Brain microvascular endothelial cell (primary cell): ENCODE results near the gene USB1.
A peak's percentile ranks its signal among the peaks of the same experiment; 100 is the strongest.

ENCODE experiments used
- DNase-seq: peaks from one replicate; pipeline ENCODE4 v3.0.0-alpha.2; 2020
- H3K27ac ChIP-seq: fragments of 250-450 bp; sonication (Bioruptor Pico); 2 replicates; pipeline ENCODE4 v1.5.1; 2020; ENCODE audit warnings: mild to moderate bottlenecking, moderate library complexity
- H3K27me3 ChIP-seq: fragments of 250-450 bp; sonication (Bioruptor Pico); replicated peaks from 2 replicates; pipeline ENCODE4 v1.5.1; 2020; ENCODE audit warnings: mild to moderate bottlenecking
- H3K36me3 ChIP-seq: fragments of 250-450 bp; sonication (Bioruptor Pico); replicated peaks from 2 replicates; pipeline ENCODE4 v1.5.1; 2020; ENCODE audit warnings: mild to moderate bottlenecking
- H3K4me3 ChIP-seq: 2 replicates; pipeline ENCODE4 v1.5.1; 2011; ENCODE audit warnings: low read depth, mild to moderate bottlenecking, control low read depth, low read length, moderate library complexity
- CTCF ChIP-seq: IDR thresholded peaks from 2 replicates; pipeline ENCODE4 v1.5.1; 2011; ENCODE audit warnings: low read depth, mild to moderate bottlenecking, moderate library complexity, low read length, control low read depth, inconsistent platforms; ENCODE audit errors: missing control alignments
- in situ Hi-C: cut with HindIII; loops from 2 replicates; pipeline ENCODE4 v1.10.0; 2017; ENCODE audit warnings: low sequenced_read_pairs, low pct_ligation_motif_present

Gene USB1

DNA sequence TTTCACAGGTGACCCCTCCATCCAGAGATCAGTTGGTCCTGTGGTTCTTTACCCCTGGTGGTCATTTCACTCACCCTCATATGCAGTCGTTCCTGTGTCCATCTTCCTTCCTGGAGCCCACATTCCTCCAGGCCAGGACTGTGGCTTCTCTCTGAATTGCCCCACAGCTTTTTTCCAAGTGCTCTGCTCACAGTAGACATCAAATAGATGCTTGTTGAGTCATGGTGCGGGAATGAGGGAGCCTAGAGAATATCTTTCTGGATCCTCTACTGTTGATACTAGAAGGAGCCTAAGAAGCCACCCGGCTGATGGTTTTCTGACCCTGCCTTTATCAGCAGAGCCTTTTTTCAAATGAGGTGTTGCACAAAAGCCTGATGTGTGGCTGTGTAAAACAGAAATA is 10.4 kb downstream of the USB1 start:
- TF ChIP-seq CTCF, result peak; percentile 35

GRCh38 chr16:58012481-58012880 is 11.3 kb downstream of the USB1 start:
- H3K4me3 ChIP-seq, result no peak overlapping the region
- no peak for TF ChIP-seq CTCF
- in situ Hi-C loops, result no loop called here
- no peak for DNase-seq
- H3K36me3 ChIP-seq, result peaks cover 19% of the 10 kb centered on the region
- H3K27me3 ChIP-seq, result no peaks in the 10 kb centered on the region
- H3K27ac ChIP-seq, result no peak overlapping the region

More for the DNA sequence above, 10.4 kb downstream of the USB1 start:
- Histone ChIP-seq H3K27me3 (no peaks in the 10 kb centered on the region), H3K27ac (no peak overlapping the region), H3K4me3 (no peak overlapping the region), H3K36me3 (peaks cover 23% of the 10 kb centered on the region)
- in situ Hi-C loops, result no loop called here
- peak; percentile 82 for DNase-seq

DNA sequence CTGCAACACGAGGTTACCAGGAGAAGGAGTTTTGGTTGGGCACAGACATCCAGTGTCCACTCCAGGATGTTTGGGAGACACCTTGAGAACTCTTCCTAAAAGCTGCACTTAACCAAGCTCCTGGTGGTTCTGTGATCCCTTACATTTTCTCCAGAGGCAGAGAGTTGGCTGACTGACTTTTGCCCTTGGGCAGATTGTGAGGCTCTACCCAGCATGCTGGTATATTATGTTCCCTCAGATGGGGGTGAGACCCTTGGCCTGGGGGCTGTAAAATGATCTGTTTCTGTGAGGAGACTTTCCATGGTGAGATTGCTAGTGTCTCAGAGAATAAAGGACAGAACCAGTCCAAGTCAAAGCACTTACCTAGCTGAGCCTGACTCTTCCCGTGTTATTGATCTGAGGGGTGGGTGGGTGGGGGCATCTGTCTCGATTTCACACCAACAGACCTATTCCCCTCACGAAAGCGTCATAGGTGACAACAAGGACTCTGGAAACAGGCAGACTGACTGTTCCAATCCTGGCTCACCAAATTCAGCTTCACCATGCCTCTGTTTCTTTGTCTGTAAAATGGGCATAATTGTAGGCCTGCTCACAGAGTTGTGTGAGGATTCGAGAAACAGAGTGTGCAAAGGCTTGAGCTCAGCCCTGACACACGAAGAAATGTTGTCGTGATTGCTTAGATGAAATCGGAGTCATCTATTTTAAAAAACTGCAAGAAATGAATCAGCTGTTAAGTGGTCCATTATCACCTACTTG is 12.2 kb downstream of the USB1 start:
- in situ Hi-C loops, result no loop called here
- H3K27ac ChIP-seq, result no peak overlapping the region
- no peaks in the 10 kb centered on the region for H3K27me3 ChIP-seq
- peaks cover 18% of the 10 kb centered on the region for H3K36me3 ChIP-seq
- no peak overlapping the region for H3K4me3 ChIP-seq
- DNase-seq, result no peak
- TF ChIP-seq CTCF, result no peak

DNA sequence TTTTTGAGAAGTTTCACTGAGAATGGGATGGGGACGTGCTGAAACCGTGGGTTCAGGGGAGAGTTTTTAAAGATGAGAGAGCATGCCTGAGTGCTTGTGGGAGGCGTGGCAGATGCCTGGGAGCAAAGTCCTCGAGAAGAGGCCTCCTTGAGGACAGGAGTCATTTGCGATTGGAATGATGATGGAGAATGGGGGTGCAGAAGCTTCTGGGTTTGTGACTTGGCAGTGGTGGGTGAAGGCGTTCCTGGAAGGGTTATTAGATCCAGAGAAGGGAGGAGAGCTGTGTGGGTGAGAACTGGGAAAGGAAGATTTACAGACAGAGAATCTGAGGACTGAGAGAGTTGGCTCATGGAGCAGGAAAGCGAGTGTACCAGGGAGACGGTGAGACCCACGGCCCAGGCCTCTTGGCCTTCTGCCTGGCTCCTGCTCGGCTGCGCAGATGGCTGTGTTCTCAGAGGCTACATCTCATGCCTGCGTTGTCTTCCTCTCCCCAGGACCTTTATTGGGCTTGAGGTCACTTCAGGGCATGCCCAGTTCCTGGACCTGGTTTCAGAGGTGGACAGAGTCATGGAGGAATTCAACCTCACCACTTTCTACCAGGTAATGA is 15.7 kb downstream of the USB1 start:
- Histone ChIP-seq H3K4me3 (no peak overlapping the region), H3K27me3 (no peaks in the 10 kb centered on the region), H3K27ac (no peak overlapping the region), H3K36me3 (peaks cover 12% of the 10 kb centered on the region)
- DNase-seq, result no peak
- TF ChIP-seq CTCF, result no peak
- in situ Hi-C loops, result no loop called here

GRCh38 chr16:58018803-58019202 is 17.6 kb downstream of the USB1 start:
- H3K27ac ChIP-seq, result no peak overlapping the region
- TF ChIP-seq CTCF, result no peak
- H3K27me3 ChIP-seq, result no peaks in the 10 kb centered on the region
- H3K36me3 ChIP-seq, result peaks cover 8% of the 10 kb centered on the region
- no peak overlapping the region for H3K4me3 ChIP-seq
- in situ Hi-C loops, result no loop called here
- no peak for DNase-seq
